HG03159 (cell line): ENCODE results near the gene PGBD1.
A peak's percentile ranks its signal among the peaks of the same experiment; 100 is the strongest.
"Not testable (repeated sequence)": the region's sequence is repeated elsewhere in the genome, so short reads cannot be mapped to it uniquely, and the experiment has no call there.

Experiments
- ATAC-seq: cut with Tn5 transposase; IDR thresholded peaks from one replicate; pipeline ENCODE4 v1.9.1; 2021; ENCODE audit warnings: mild to moderate bottlenecking, moderate library complexity; ENCODE audit not compliant: unreplicated experiment

PGBD1 gene

GRCh38 chr6:28266962-28267694, 14.2 kb upstream of the PGBD1 start, which contains the start of gene ZSCAN26:
ZSCAN26 (plus strand) TSS chr6:28267143; CDS start chr6:28271920, 4,777 bp downstream.
- peak; percentile 92 for ATAC-seq

- no peak for ATAC-seq
These were observed 13.7 kb upstream of the PGBD1 start for GRCh38 chr6:28267695-28268059.

GRCh38 chr6:28269492-28269891, 11.9 kb upstream of the PGBD1 start:
- no peak for ATAC-seq

- no peak for ATAC-seq
These were observed 6.5 kb upstream of the PGBD1 start for GRCh38 chr6:28274888-28275287.

- no peak for ATAC-seq
These were observed 3.6 kb upstream of the PGBD1 start for GRCh38 chr6:28277746-28278145.

- no peak for ATAC-seq
These were observed 631 bp upstream of the PGBD1 start for GRCh38 chr6:28280595-28281287.

- ATAC-seq = no peak
These were observed 1.6 kb downstream of the PGBD1 start for GRCh38 chr6:28282926-28283325.

GRCh38 chr6:28291573-28291972, 10.2 kb downstream of the PGBD1 start:
- ATAC-seq = no peak

GRCh38 chr6:28295326-28295725, 14.0 kb downstream of the PGBD1 start:
- ATAC-seq = no peak

- no peak for ATAC-seq
These were observed 15.2 kb downstream of the PGBD1 start for GRCh38 chr6:28296520-28297060.

- ATAC-seq = peak; percentile 86
These were observed 22.2 kb downstream of the PGBD1 start for GRCh38 chr6:28303570-28303969.

- not testable (repeated sequence) for ATAC-seq
These were observed 25.0 kb downstream of the PGBD1 start for GRCh38 chr6:28306363-28306762.

- no peak for ATAC-seq
These were observed 29.9 kb downstream of the PGBD1 start for GRCh38 chr6:28311139-28311823.

- ATAC-seq = no peak
These were observed 31.6 kb downstream of the PGBD1 start for GRCh38 chr6:28312939-28313338.

- no peak for ATAC-seq
These were observed 34.3 kb downstream of the PGBD1 start for GRCh38 chr6:28315628-28316027.

GRCh38 chr6:28317866-28318265, 36.5 kb downstream of the PGBD1 start:
- not testable (repeated sequence) for ATAC-seq

GRCh38 chr6:28322661-28323060, 41.3 kb downstream of the PGBD1 start:
- ATAC-seq = no peak

GRCh38 chr6:28323813-28324424, 42.5 kb downstream of the PGBD1 start:
- no peak for ATAC-seq

- ATAC-seq = no peak
These were observed 45.1 kb downstream of the PGBD1 start for GRCh38 chr6:28326371-28326948.

GRCh38 chr6:28330041-28330440, 48.7 kb downstream of the PGBD1 start:
- ATAC-seq = no peak

- no peak for ATAC-seq
These were observed 51.7 kb downstream of the PGBD1 start for GRCh38 chr6:28333047-28333446.
